DOHH2 (cell line): ENCODE results near the gene AMPH.

Experiments
- H3F3A ChIP-seq: fragments of 200-600 bp; sonication (generic), shearing (Covaris generic); 2 replicates; pipeline ENCODE4 v1.6.0; 2016; ENCODE audit warnings: antibody characterized with exemption, mild to moderate bottlenecking; ENCODE audit not compliant: control insufficient read depth, insufficient read depth
- H3K27ac ChIP-seq: fragments of 200-600 bp; sonication (generic); 2 replicates; pipeline ENCODE4 v1.5.1; 2014; ENCODE audit warnings: low read depth, mild to moderate bottlenecking, low read length, moderate library complexity
- H3K27me3 ChIP-seq: fragments of 200-600 bp; sonication (generic); 2 replicates; pipeline ENCODE4 v1.6.1; 2014; ENCODE audit warnings: mild to moderate bottlenecking, low read length, mixed read lengths; ENCODE audit not compliant: control insufficient read depth
- H3K36me3 ChIP-seq: fragments of 200-600 bp; sonication (generic); 2 replicates; pipeline ENCODE4 v1.6.1; 2014; ENCODE audit warnings: mild to moderate bottlenecking, low read length, moderate library complexity, mixed read lengths; ENCODE audit not compliant: control insufficient read depth
- H3K4me1 ChIP-seq: fragments of 200-600 bp; sonication (generic); 2 replicates; pipeline ENCODE4 v1.6.1; 2014; ENCODE audit warnings: mild to moderate bottlenecking, low read length, mixed read lengths; ENCODE audit not compliant: control insufficient read depth
- H3K4me2 ChIP-seq: fragments of 200-600 bp; sonication (generic); 2 replicates; pipeline ENCODE4 v1.6.0; 2014; ENCODE audit warnings: mild to moderate bottlenecking, low read length, moderate library complexity
- H3K4me3 ChIP-seq: fragments of 200-600 bp; sonication (generic); 2 replicates; pipeline ENCODE4 v1.5.1; 2014; ENCODE audit warnings: mild to moderate bottlenecking, low read length, mixed read lengths
- H3K79me2 ChIP-seq: fragments of 200-600 bp; sonication (generic); 2 replicates; pipeline ENCODE4 v1.6.1; 2014; ENCODE audit warnings: mild to moderate bottlenecking, low read length, mixed read lengths; ENCODE audit not compliant: control insufficient read depth
- H3K9me2 ChIP-seq: fragments of 200-600 bp; sonication (generic); replicated peaks from 2 replicates; pipeline ENCODE4 v1.6.1; 2014; ENCODE audit warnings: mild to moderate bottlenecking, low read length, mixed read lengths; ENCODE audit not compliant: control insufficient read depth
- H3K9me3 ChIP-seq: fragments of 200-600 bp; sonication (generic); 2 replicates; pipeline ENCODE4 v1.6.1; 2014; ENCODE audit warnings: antibody characterized with exemption, low read length, mixed read lengths; ENCODE audit not compliant: control insufficient read depth, insufficient read depth
- H4K20me1 ChIP-seq: fragments of 200-600 bp; sonication (generic); 2 replicates; pipeline ENCODE4 v1.6.0; 2014; ENCODE audit warnings: low read depth, mild to moderate bottlenecking, antibody characterized with exemption, low read length, moderate library complexity; ENCODE audit not compliant: control insufficient read depth, insufficient read depth
- CTCF ChIP-seq: fragments of 200-600 bp; sonication (generic); IDR thresholded peaks from one replicate; pipeline ENCODE4 v1.5.1; 2014; ENCODE audit warnings: antibody characterized with exemption, mild to moderate bottlenecking, low read depth, low read length; ENCODE audit not compliant: poor library complexity, severe bottlenecking
- EZH2phosphoT487 ChIP-seq: fragments of 200-600 bp; sonication (generic); IDR thresholded peaks from 2 replicates; pipeline ENCODE4 v1.6.1; 2017; ENCODE audit warnings: borderline replicate concordance, mild to moderate bottlenecking, antibody characterized with exemption, low read length, moderate library complexity, mixed read lengths

AMPH gene

DNA sequence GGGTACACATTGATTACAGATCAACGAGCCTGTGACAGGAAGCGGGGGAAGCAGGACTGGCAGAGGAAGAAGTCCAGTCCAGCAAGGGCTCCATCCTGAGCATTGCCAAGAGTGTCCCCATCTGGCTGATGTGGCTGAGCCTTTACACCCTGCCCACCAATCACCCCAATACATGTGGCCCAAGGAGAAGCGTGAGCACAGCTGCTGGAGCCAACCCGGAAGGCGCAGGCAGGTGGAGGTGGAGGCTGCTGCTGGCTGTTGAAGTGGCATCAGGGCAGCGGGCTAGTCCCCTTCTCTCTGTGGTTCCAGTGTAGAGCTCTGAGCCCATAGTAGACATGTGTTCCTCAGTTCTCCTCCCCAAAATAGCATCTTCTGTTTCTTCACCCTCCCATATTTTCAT, 6.8 kb upstream of the AMPH start:
- H3K79me2 ChIP-seq, result no peaks in the 10 kb centered on the region
- H3K27me3 ChIP-seq, result no peaks in the 10 kb centered on the region
- H3K9me3 ChIP-seq, result no peaks in the 10 kb centered on the region
- H3K36me3 ChIP-seq, result no peaks in the 10 kb centered on the region
- H3K9me2 ChIP-seq, result no peaks in the 10 kb centered on the region
- H3K4me1 ChIP-seq, result no peaks in the 10 kb centered on the region
- H4K20me1 ChIP-seq, result no peaks in the 10 kb centered on the region
- H3K27ac ChIP-seq, result no peak overlapping the region
- H3K4me2 ChIP-seq, result no peak overlapping the region
- H3F3A ChIP-seq, result no peaks in the 10 kb centered on the region
- TF ChIP-seq EZH2phosphoT487 (no peak), CTCF (no peak)
- no peak overlapping the region for H3K4me3 ChIP-seq

DNA sequence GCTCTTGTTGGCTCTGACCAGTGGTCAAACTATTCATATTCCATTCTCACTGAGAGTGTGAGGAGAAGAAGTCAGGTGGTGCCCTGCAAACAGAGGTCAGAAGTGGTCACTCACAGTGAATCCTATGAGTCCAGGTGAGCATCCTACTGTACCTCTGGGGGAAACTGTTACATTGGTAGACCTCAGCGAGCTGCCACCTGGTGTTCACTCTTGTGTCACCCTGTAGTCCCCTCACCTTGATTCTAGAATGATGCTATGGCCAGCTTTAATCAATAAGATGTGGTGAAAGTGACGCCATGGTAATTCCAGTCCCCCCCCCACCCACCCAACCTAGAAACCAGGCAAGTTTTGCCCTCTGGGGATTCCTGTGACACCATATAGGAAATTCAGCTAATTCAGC, 1.2 kb upstream of the AMPH start:
- Histone ChIP-seq H3K27me3 (no peaks in the 10 kb centered on the region), H3F3A (no peaks in the 10 kb centered on the region), H3K9me2 (no peaks in the 10 kb centered on the region), H3K9me3 (no peaks in the 10 kb centered on the region), H3K4me3 (no peak overlapping the region), H3K27ac (no peak overlapping the region), H3K4me1 (no peaks in the 10 kb centered on the region), H3K4me2 (no peak overlapping the region), H3K36me3 (no peaks in the 10 kb centered on the region), H4K20me1 (no peaks in the 10 kb centered on the region), H3K79me2 (no peaks in the 10 kb centered on the region)
- no peak for TF ChIP-seq EZH2phosphoT487
- TF ChIP-seq CTCF, result no peak

- Histone ChIP-seq H3K4me1 (no peaks in the 10 kb centered on the region), H3K9me3 (peaks cover 3% of the 10 kb centered on the region; the same call in 1 of the 2 replicates), H3K27ac (no peak overlapping the region), H3K79me2 (no peaks in the 10 kb centered on the region), H4K20me1 (no peaks in the 10 kb centered on the region), H3K36me3 (no peaks in the 10 kb centered on the region), H3K9me2 (no peaks in the 10 kb centered on the region), H3K4me2 (no peak overlapping the region), H3K4me3 (no peak overlapping the region), H3F3A (no peaks in the 10 kb centered on the region), H3K27me3 (no peaks in the 10 kb centered on the region)
- TF ChIP-seq CTCF (no peak), EZH2phosphoT487 (no peak)
Measured at GRCh38 chr7:38629651-38630510, 1.3 kb downstream of the AMPH start.
